Activated CD4-positive, CD25-positive, alpha-beta regulatory T cell treated with anti-CD3 and anti-CD28 coated beads, Interleukin-2, amount 50 U/mL, for 24 hours (primary cell): ENCODE results near the gene TMEM131L.
"Not testable (repeated sequence)": the region's sequence is repeated elsewhere in the genome, so short reads cannot be mapped to it uniquely, and the experiment has no call there.

ENCODE experiments used
- ATAC-seq, 2 donors: fragments of 150-1000 bp; cut with Tn5 transposase; one replicate each; pipeline ENCODE4 v1.10.0; 2021; ENCODE audit warnings: mild to moderate bottlenecking in 1 of 2, moderate library complexity in 1 of 2

The TMEM131L gene

DNA sequence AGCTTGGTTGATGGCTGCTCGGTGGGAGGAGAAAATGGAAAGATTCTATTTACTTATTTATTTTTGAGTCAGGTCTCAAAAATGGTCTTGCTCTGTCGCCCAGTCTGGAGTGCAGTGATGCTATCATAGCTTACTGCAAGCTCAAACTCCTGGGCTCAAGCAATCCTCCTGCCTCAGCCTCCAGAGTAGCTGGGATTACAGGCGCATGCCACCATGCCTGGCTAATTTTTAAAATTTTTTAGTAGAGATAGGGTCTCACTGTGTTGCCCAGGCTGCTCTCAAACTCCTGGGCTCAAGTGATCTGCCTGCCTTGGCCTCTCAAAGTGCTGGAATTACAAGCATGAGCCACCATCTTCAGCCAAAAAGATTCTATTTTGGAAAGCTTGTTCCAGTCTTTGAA is 82.7 kb downstream of the TMEM131L start:
- not testable (repeated sequence) for ATAC-seq

DNA sequence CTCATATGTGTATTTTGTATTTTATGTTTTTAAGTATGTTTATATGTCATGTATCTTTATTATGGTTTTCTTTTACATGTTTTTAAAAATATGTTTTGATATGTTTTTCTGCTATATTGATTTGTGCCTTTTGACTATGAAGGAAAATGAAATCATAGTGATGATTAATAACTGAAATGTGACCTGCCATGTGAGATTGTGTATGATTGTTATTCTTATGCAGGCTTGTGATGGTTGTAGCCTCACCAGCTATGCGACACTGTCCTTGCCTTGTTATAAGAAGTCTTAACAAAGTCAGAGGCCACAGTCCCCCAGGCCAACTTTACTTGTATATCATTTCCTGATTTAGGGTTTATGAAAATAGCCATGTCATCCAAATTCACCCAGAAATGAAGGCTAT is 83.2 kb downstream of the TMEM131L start:
- peak; percentile 95 to 97 for ATAC-seq

DNA sequence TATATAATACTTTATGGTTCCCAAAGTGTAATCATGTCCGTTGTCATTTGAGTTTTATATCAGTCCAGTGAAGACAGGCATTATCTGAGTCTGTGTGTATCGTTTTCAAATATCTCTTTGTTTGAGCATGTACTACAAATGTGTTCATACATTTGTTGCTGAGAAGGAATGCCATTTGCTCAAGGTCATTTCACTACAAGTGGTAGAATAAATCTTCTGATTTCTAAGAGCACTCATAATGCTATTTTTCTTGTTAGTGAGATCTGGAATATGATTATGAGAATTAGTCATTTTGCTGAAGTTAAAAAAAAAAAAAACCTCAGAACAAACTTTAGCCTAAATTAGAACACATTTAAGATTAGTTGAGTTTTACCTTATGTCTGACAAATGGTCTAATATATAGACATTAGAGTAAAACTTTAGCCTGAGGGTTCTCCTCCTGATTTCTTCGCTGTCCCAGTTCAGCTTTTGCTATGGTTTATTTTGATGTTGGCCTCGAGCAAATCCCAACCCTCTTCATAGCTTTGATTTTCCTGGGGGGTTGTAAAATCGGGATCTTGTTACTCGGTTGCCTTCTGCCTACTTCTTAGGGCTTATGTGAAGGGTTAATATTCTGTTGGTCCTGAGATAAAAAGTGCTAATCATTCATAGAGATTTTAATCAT is 87.1 kb downstream of the TMEM131L start:
- ATAC-seq = no peak

DNA sequence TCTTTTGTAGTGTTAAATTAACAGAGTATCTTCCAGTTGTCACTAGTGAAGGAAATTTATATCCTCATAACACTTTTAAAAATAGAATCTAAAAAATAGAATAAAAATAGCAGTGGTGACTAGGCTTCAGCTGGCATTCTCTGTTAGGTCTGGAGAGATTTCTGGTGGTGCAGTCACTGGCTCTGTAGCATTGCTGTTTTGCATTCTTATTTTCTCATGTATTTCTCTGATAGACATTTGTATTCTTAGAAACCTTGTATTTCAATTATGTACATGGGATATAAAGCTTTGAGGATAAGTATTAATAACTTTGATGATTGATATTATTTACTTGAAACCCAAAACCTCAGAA is 87.6 kb downstream of the TMEM131L start:
- ATAC-seq = no peak

DNA sequence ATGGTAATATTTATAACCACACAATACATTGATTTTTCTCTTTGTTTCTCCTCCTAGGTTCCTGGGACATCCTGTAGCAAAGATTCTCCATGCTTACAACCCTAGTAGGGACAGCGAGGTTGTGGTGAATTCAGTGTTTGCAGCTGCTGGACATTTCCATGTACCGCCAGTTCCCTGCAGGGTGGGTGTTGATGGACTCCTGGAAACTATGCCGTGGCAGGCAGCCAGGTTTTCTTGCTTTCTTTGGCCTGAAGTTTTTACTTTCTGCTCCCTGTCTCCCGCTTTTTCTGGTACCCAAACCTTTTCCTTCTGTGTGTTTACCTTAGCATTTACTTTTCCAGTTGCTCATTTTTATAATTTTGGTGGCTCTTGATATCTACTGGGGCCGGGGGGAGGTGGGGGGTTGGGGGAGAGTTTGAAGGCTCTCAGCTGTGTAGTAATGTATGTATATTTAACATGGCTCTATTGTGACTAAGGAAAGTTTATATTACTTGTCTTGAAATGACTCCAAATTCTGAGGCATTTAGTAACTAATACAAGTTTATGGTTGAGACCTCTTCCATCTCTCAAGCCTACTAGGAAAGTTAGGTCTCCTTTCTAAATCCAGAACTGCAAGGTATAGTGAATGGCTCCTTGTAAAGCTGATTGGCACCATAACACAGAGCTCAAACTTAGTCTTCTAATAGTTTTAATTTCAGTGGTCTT is 89.7 kb downstream of the TMEM131L start:
- no peak for ATAC-seq

DNA sequence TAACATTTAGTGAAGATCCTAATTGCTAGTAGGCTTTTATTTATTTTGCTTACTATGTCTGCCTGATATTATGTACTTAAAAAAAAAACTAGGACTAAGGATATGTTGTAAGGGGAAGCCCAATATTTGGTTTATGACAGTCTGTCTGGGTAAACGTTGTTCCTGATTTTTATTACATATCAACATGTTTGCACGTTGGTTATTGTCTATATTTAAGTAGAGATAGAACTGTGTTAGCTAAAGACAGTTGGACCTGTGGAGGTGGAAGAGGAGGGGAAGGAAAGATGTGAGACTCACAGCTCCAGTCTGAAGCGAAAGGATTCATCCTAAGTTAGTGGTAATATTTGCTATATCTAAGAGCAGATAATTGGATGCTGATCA is 90.3 kb downstream of the TMEM131L start:
- ATAC-seq = no peak

DNA sequence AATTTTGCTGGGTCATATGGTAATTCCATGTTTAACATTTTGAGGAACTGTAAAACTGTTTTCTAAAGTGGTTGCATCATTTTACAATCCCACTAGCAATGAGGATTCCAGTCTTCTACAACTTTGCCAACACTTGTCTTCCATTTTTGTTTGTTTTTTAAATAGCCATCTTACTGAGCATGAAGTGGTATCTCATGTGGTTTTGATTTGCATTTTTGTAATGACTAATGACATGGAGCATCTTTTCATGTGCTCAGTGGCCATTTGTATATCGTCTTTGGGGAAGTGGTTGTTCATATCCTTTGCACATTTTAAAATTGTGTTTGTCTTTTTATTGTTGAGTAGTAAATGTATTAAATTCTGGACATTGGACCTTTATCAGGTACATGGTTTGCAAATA is 94.7 kb downstream of the TMEM131L start:
- ATAC-seq = peak; percentile 41 to 45

DNA sequence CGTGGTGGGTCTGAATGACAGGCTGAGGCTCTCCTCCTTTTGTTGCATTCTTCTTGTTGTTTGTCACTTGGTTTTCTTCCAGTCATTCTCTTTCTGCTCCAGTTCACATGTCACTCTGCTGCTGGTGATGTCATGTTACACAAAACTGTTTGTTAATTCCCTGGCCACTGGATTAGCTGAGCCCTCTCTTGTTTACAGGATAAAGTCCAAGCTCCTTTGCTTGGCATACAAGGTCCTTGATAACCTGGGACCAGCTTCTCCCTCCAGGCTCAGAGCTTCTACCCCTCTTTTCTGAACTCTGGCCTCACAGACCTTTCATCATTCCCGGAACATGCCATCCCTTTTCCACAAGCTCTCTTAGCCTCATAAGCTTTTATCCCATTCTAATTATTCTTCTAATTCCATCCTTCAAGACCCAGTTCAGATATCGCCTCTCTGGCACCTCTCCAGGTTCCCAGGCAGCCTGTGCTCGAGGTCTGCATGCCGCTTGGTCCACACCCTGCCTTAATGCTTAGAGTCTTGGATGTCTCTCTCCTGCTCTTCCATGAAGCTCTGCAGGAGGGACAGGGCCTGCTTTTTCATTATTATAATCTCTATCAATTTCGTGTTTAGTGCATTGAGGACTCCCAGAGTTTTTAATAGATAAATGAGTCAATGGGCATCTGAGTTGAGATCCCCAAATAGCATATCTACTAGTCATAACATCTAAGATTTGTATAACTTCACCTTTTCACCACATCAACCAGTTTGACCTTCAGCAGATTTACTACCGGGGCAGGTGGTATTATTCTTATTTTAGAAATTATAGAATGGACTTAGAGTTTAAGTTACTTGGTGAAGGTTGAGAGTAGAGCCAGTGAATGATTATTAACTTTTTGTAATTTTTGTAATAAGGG is 98.7 kb downstream of the TMEM131L start:
- ATAC-seq = no peak

DNA sequence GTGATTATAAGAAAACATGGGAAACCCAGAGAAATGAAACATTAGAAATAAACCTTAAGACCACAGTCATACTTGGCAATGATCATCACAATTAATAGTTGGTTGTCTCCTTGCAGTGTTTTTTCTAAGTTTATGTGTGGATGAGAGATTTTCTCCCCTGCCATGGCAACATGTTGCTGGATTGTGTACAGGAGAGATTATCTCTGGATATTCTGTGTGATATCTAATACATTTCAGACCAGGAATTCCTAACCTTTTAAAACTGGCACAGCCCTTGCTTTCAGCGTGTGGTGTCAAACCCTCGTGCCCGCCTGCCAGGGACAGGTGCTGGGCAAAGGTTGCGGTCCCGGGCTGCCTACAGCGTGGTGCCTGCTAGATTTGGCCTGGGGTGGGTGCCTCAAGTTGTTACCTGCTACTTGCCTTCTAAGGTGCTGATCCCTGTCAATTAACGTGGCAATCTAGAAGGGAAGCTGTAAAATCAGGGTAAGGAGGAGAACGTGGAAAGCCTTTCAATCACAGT is 100.5 kb downstream of the TMEM131L start:
- no peak for ATAC-seq

DNA sequence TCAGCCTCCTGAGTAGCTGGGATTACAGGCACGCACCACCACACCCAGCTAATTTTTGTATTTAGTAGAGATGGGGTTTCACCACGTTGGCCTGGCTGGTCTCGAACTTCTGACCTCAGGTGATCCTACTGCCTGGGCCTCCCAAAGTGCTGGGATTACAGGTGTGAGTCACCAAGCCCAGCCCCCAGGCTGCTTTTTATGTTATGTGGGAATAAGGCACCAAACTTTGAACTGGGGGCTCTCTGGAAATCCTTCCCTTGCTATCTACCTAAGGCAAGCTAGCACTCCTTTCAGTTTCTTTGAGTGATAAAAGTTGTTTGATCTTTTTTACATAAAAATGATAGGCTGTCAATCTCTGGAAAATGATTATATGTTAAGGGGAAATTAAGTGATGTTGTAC is 101.5 kb downstream of the TMEM131L start:
- not testable (repeated sequence) for ATAC-seq

DNA sequence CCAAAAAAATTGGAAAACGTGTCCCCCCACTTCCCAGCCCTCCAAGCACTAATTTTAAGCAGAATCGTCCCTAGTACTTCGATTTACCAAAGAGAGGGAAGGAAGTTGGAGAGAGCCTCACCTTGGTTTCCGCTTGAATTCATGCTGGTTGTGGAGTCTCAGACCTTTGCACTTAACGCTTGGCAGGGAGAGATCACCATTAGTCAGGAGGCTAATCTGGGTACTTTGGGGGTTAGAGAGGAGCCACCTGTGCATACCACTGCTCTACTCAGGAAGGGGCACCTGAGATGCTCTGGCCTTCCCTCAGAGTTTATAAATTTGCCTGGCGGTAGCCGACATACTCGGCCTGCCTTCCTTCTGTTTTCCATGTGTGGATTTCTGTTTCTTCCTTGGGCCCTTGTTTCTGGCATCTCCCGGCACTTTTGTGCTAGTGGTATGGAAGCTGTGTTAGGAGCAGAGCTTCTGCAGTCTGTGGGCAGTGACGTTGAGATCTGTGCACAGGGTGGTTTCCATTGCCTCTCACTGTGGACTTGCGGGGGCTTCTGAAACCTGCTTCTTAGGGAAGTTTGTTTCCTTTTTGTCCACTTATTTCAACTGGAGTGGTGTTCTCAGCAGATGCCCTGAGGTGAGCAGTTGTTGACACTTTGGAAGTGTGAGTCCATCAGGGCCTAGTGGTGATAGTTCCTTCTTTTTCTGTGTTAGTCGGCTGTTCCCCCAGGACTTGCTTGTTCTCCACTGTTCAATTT is 104.2 kb downstream of the TMEM131L start:
- no peak for ATAC-seq

DNA sequence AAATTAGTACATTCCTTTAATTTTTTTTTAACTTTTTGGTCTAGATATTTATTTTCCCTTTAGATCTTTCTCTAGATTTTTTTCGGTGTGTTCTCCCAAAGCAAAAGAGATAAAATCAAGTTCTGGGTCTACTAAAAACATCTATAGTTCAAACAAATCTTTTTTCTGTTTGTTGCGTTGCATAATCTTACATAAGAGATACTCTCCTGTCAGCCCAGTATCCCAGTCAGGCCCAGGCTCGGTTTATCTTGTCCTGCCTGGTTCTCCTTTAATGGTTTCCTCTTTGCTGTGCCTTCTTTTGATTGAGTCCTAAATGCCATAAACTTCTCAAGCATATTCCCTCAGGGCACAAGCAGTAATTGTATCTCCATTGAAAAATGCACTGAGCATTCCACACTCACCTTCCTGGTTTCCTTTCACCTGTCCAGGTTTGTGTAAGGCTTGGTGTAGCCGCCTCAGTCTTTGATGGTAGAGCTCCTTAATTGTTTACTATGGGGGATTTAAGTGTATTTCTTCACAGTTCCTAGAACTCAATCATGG is 104.9 kb downstream of the TMEM131L start:
- no peak for ATAC-seq

DNA sequence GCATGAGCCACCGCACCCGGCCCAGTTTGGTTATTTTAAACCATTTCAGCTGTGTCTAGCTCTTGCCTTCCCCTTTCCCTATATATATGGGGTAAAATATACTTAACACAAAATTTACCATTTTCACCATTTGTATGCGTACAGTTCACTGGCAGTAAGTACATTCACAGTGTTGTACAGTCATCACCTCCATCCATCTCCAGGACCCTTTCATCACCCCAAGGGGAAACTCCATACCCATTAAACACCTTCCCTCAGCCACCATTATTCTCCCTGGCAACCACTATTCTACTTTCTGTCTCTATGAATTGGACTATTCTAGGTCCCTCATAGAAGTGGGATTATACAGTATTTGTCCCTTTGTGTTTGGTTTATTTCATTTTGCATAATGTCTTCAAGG is 106.4 kb downstream of the TMEM131L start:
- ATAC-seq = no peak

DNA sequence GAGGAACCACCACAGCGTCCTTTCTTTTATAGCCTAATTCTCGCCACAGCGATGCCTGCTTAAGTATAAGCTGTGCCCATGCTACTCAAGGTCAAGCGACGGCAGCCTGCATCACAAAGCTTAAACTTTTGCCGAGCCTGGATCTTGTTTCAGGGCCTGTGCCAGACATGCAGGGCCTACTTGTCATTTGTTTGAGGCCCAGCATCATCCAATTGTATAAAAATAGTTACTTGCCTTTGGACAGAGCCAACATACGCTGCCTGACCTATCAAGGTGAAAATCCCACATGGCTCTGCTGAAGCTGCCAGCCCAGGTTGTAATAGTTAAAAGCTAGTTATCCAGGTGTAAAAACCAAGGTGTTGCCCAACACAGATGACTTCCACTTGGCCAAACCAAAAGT is 107.1 kb downstream of the TMEM131L start:
- ATAC-seq = no peak

DNA sequence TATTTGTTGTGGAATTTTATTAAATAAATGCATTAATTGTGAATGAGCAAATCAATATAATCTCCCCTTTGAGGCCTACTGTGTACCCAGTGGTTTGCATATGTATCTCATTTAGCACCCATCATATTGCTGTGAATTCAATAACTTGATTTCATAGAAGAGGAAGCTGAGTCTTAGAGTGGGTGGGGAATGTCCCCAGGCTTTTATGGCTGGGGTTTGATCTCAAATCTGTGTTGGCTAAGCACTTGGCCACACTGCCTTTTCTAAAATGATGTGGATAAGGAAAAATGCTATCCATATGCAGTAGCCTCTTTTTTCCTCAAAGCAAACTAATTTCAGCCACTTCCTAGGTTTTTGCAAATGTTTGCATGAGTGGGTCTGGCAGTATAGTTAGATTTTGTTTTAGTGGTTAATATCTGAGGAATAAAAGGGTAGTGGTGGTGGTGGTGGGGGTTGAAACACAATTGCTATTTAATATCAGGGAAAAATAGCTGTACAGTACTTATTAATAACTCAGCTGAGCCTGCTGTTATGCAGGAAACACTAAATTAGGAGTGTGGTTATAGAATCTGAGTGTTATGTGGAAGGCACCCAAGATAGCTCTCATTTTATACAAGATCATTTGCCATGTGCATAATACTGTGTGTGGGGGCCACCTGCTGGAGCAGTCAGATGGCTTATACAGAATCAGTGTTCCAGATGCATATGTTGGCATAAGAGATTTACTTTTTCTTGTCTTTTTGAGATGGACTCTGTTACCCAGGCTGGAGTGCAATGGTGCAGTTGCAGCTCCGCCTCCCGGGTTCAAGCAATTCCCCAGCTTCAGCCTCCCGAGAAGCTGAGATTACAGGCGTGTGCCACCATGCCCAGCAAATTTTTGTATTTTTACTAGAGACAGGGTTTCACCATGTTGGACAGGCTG is 108.0 kb downstream of the TMEM131L start:
- ATAC-seq = peak; percentile 88 to 91

DNA sequence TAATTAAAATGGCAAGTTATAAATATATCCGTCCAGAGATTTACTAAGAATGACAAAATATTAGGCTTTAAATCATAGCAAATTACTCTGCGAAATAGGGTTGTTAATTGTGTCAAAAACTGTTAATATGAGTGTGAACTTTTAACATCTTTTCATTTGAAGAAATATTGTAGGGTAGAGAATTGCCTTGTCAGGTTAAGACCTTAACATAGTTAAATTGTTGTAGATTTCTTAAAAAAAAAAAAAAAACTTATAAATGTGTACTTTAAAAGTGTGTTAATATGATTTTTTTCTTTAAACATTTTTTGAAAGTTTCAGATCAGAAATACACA is 110.2 kb downstream of the TMEM131L start:
- ATAC-seq = no peak

DNA sequence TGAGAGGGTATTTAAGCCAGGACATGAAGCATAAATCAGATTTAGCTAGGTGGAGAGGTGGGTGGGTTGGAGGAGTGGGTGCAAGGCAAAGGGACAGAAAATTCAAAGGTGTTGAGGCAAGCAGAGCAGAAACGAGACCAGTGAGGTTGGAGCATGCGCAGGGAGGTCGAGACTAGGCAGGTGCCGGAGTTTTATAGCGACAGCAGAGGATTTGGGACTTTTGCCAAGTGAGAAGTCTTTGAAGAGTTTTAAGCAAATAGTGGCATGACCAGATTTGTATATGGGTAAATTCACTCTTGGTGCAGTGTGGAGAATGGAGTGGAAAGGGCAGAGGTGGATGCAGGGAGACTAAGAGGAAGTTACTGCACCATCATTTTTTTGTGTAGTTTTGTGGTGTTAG is 110.9 kb downstream of the TMEM131L start:
- ATAC-seq = no peak

DNA sequence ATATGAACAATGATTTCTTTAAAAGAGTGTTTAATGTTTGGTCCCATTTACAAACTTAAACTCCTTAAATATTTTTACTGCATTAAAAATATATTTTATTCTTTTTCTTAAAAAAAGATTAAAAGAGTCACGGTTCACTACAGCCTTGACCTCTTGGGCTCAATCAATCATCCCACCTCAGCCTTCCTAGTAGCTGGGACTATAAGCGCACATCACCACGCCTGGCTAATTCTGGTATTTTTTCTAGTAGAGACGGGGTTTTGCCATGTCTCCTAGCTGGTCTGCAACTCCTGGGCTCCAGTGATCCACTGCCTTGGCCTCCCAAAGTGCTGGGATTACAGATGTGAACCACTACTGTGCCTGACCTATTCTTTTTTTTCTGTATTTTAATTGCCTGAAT is 113.2 kb downstream of the TMEM131L start:
- ATAC-seq = no peak

DNA sequence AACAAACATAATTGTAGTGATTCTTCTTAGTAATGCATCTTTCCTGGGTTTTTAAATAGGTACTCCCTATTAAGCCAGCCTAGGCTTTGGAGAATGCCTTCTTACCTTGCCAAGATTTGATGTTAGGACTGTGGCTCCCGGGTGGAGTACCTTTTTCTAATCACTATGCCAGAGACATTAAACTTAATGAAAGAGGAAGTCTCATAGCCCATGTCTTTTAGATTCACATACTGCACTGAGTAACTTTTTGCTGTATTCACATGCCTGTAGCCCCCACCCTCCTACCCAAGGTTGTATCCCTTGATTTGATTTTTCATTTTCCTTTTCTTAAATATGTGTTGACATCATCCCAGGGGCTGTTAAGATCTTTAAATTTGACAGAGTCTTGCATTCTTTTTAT is 113.7 kb downstream of the TMEM131L start:
- ATAC-seq = no peak

DNA sequence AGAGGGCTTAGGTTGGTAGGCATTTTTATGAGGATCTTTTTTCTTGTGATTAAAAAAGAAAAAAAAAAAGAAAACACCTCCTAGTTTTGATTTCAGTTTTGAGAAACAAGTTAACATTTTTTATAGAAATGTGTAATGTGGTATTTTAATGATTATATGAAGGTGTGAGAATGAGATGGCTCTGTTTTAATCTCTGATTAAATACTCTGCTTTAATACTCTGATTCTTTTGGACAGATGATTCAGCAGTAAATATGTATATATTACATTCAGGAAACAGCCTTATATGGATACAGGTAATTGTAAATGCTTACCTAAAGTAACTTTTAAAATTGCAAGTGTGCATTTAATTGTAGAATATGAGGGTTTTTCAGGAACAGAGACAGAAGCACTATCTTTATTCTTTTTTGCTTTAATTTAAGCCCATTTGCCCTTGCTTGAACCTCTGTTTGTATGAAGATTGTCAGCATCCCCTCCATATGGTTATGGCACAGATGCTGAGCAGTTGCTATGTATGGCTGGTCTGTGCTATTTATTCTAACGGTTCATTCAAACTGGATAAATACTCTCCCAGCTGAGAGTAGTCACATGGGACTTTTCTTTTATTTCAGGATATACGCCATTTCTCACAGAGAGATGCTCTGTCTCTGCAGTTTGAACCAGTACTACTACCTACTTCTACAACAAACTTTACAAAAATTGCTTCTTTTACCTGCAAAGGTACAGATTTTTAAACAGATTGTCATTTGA is 117.0 kb downstream of the TMEM131L start:
- ATAC-seq = peak; percentile 55 to 78

DNA sequence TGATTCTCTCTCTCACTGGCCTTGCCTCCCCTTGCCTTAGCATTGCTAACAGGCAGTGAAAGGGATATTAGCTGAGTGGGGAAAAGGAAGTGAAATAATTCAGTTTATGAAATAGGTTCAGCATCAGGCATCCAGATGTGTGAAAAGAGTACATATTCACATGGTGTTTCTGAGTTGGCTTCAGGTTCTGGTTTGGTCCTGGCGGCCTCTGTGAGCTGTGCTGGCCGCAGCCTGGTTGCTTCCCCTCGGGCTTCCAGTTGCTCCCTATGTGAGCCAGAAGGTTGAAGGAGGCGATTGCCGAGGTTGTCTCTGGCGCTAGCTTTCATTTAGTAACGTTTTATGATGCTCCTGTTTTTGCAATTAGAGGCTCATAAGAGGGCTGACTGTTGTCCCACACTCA is 118.9 kb downstream of the TMEM131L start:
- ATAC-seq = no peak
